Hepatic stellate cell (primary cell): ENCODE data around the gene POR.
"Not testable (repeated sequence)": the region's sequence is repeated elsewhere in the genome, so short reads cannot be mapped to it uniquely, and the experiment has no call there.

ENCODE experiments used
- DNase-seq: peaks from one replicate; pipeline ENCODE4 v3.0.0; 2011; ENCODE audit warnings: low spot score

POR gene

GRCh38 chr7:75914655-75915415, at the start of gene POR:
Gene POR (plus strand): TSS chr7:75915155. CDS start chr7:75954002, 38,847 bp downstream.
- peak; percentile 92 for DNase-seq

- DNase-seq, result no peak
Observed at GRCh38 chr7:75866114-75866488, 48.9 kb upstream of the POR start.

DNA sequence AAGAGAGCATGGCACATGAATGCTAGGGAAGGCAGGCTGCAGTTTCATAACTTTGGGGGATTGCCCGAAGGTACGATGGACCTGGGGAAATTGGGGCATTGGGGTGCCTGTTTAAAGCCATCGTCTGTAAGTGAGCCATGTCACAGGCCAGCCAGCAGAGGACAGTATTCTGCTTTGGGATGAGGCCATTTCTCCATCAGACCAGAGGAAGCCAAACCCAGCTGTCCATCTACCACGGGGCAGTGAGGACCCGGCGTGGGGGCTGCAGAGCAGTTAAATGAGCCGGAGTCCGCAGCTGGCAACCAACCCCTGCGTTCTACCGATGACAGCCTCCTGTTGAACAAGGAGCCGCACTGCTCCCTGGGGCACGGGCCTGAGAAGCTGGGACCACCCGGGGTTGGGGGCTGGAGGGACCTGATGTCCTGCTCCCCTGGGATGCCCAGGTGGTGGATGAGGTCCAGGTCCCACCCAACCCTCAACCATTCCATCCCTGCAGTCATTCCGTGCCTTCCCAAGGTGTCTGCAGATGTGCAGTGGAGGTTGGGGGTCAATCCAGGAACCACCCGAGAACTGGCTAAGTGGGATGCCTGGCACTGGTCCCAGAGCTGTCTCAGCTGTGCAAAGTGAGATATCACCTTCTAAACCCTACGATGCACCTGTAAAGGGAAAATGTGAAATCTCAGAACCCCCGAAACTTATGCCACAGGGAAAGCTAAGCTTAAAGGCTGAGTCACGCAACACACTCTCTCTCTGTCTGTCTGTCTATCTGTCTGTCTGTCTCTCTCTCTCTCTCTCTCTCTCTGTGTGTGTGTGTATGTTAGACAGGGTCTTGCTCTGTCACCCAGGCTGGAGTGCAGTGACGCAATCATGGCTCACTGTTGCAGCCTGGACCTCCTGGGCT, 48.2 kb upstream of the POR start:
- peak; percentile 76 for DNase-seq

DNA sequence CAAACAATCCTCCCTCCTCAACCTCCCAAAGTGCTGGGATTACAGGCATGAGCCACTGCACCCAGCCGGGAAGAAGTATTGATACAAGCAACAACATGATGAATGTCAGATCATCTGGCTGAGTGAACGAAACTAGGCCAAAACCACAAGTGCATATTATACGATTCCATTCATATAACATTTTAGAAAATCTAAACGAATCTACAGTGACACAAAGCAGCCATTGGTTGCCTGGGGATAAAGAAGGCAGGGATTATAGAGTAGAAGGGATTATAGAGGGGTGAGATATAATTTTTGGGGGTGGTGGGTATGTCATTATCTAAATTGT, 47.6 kb upstream of the POR start:
- no peak for DNase-seq

DNA sequence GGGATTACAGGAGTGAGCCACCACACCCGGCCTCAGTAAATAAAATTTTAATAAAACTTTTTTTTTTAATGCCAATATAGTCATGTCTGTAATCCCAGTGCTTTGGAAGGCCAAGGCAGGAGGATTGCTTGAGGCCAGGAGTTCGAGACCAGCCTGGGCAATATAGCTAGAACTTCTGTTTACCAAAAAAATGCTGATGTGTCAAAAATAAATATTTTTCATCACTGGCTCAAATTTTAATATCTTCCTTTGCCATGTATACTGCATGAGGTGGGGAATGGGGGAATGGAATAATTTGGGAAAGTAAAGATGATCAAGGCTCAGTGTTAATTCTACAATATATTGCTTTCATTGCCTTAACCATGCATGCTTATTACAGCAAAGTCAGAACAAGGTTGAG, 46.8 kb upstream of the POR start:
- DNase-seq, result no peak

- DNase-seq, result no peak
Observed at GRCh38 chr7:75869776-75870379, 45.1 kb upstream of the POR start.

- no peak for DNase-seq
Observed at GRCh38 chr7:75870557-75871161, 44.3 kb upstream of the POR start.

- peak; percentile 73 for DNase-seq
Observed at GRCh38 chr7:75872073-75872782, 42.7 kb upstream of the POR start.

- DNase-seq, result not testable (repeated sequence)
Observed at GRCh38 chr7:75874180-75874579, 40.8 kb upstream of the POR start.

DNA sequence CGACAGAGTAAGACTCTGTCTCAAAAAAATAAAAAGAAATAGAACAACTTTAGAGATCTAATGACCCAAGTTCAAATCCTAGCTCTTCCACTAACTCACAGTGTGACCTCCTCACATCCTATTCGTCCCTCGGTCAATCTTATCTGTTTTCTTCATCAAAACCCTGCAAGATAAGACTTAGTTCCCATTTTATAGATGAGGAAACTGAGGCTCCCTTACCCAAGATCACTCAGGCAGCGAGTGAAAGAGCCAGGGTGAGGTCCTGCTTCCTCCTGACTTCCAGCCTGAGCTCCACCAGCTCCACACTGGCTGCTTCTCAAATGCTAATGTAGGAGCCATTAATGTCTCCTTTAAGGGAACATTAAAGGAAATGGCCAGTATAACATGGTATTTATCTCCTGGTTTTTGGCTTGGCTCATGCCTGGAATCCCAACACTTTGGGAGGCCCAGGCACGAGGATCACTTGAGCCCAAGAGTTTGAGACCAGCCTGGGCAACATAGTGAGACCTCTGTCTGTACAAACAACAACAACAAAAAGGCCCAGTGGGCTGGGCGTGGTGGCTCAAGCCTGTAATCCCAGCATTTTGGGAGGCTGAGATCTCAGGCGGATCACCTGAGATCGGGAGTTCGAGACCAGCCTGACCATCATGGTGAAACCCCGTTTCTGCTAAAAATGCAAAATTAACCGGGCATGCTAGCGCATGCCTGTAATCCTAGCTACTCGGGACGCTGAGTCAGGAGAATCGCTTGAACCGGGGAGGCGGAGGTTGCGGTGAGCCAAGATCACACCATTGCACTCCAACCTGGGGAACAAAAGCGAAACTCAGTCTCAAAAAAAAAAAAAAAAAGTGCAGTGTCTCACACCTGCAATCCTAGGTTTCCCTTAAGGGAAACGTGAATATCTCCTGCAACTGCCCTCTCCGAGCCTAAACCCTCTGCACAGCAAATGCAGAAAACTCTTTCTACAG, 39.6 kb upstream of the POR start:
- no peak for DNase-seq

DNA sequence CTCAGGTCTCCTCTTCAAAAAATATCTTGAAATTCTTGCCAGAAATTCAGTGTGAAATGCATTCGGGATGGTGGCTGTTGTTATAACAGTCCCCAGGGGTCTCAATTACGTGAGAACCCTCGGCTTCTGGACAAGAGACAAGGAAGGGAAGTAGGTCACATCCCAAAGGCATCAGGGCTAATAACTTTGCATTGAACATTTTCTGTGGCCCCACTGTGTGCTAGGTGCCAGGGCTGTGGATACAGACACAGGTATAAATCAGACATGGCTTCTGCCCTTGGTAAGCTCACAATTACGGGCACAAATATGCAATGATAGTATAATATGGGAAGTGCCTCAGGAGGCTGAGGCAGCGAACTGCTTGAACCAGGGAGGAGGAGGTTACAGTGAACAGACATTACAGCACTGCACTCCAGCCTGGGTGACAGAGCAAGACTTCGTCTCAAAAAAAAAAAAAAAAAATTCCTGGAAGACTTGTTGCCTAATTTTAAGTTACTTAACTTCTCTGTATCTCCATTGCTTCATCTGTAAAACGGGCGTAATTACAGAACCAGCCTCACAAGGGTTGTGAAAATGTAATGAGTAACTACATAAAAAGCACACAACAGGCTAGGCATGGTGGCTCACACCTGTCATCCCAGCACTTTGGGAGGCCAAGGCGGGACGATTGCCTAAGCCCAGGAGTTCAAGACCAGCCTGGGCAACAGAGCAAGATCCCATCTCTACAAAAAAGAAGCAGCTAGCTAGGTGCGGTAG, 38.7 kb upstream of the POR start:
- no peak for DNase-seq

DNA sequence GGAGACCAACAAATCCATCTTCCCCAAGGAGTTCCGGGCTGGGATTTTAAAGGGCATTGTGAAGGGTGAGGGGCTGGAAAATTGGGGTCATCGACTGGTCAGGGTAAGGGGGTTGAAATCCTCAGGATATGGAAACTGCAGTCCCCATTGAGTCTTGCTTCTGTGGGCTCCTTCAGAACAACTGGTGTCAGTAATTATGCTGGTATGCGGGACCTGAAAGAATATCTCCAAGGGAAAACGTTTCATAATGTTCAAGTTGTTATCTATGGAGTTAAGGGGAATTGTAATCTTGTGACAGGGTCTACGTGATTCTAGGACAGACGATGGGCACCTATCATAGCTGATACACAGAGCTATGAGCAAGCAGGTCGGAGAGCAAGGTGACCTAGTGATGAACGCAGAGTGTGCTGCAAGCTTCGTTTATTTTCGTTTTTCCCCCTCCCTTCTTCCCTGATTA, 36.6 kb upstream of the POR start:
- no peak for DNase-seq

- peak; percentile 98 for DNase-seq
Observed at GRCh38 chr7:75878769-75879611, 36.0 kb upstream of the POR start, which contains the start of gene RHBDD2. Gene RHBDD2 (plus strand): TSS chr7:75879034. CDS start chr7:75879083, 49 bp downstream.

DNA sequence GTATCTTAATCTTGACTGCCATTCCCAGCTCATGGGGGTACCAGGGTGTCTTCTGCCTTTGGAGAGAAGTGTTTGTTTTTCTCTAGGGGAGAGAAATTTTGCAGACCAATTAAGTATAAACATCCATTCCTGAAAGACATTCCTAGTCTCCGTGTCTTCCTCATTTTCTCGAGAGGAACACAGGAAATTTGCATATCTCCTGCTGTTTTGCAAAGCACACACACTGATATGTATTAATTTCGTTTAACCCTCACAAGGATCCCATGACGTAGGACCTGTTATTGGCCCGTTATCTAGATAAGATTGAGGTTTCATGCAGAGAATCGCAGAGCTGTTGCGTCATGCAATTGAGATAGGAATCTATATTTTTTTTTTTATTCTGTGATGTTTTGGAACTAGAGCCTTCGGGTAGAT, 35.2 kb upstream of the POR start:
- DNase-seq, result no peak

- no peak for DNase-seq
Observed at GRCh38 chr7:75880242-75880641, 34.7 kb upstream of the POR start.

GRCh38 chr7:75881436-75882095, 33.4 kb upstream of the POR start:
- DNase-seq, result no peak

GRCh38 chr7:75883265-75883824, 31.6 kb upstream of the POR start:
- DNase-seq, result not testable (repeated sequence)

GRCh38 chr7:75884476-75884875, 30.5 kb upstream of the POR start:
- no peak for DNase-seq
